Endodermal cell (in vitro differentiated cells): ENCODE data around the gene ABI3BP. TPM values are rescaled to one million over a fixed set of nuclear protein-coding genes. Genes with fewer than 3 reads are reported as not detected.

Experiments used
- DNase-seq: peaks from one replicate; pipeline ENCODE4 v3.0.0-alpha.2; 2017
- H3K27ac ChIP-seq: 2 replicates; pipeline ENCODE4 v1.5.1; 2013; ENCODE audit warnings: mild to moderate bottlenecking, low read depth, low read length, moderate library complexity
- H3K27me3 ChIP-seq: 2 replicates; pipeline ENCODE4 v1.6.1; 2013; ENCODE audit warnings: mild to moderate bottlenecking, low read length, moderate library complexity; ENCODE audit not compliant: insufficient read depth, control insufficient read depth, poor library complexity, severe bottlenecking
- H3K36me3 ChIP-seq: 2 replicates; pipeline ENCODE4 v1.7.0; 2013; ENCODE audit warnings: mild to moderate bottlenecking, low read length, moderate library complexity; ENCODE audit not compliant: control insufficient read depth, insufficient read depth
- H3K4me1 ChIP-seq: one replicate; pipeline ENCODE4 v1.7.0; 2013; ENCODE audit warnings: low read length; ENCODE audit not compliant: control insufficient read depth, insufficient read depth
- H3K4me3 ChIP-seq: 2 replicates; pipeline ENCODE4 v1.5.1; 2013; ENCODE audit warnings: mild to moderate bottlenecking, low read length, moderate library complexity
- H3K9ac ChIP-seq: 2 replicates; pipeline ENCODE4 v1.6.1; 2013; ENCODE audit warnings: mild to moderate bottlenecking, low read length, moderate library complexity; ENCODE audit not compliant: poor library complexity, severe bottlenecking; ENCODE audit errors: extremely low read depth
- H3K9me3 ChIP-seq: 2 replicates; pipeline ENCODE4 v1.6.1; 2013; ENCODE audit warnings: mild to moderate bottlenecking, low read length, moderate library complexity; ENCODE audit not compliant: control insufficient read depth
- H3K27ac Mint-ChIP-seq: 2 replicates; pipeline ENCODE4 v1.8.0; 2020; ENCODE audit warnings: mixed read lengths
- H3K27me3 Mint-ChIP-seq: 2 replicates; pipeline ENCODE4 v1.8.0; 2021; ENCODE audit warnings: mild to moderate bottlenecking, mixed read lengths; ENCODE audit not compliant: insufficient read depth
- H3K36me3 Mint-ChIP-seq: 2 replicates; pipeline ENCODE4 v1.8.0; 2020; ENCODE audit warnings: low read depth, mixed read lengths
- H3K4me1 Mint-ChIP-seq: 2 replicates; pipeline ENCODE4 v1.8.0; 2020; ENCODE audit warnings: mixed read lengths
- H3K4me3 Mint-ChIP-seq: 2 replicates; pipeline ENCODE4 v1.8.0; 2020; ENCODE audit warnings: mild to moderate bottlenecking, moderate library complexity, mixed read lengths
- H3K9me3 Mint-ChIP-seq: 2 replicates; pipeline ENCODE4 v1.8.0; 2020; ENCODE audit warnings: mild to moderate bottlenecking, mixed read lengths
- CTCF ChIP-seq: fragments of 200-600 bp; sonication (generic); conservative IDR thresholded peaks from 2 replicates; pipeline ENCODE4 v1.5.0; 2021; ENCODE audit warnings: antibody characterized with exemption, mild to moderate bottlenecking
- WGBS, 2 experiments: methylation state at CpG; one replicate each; pipeline versions ENCODE4 v1.1.5 to v1.1.7; 2013; ENCODE audit warnings: missing lambda C conversion rate in 2 of 2, mixed read lengths in 1 of 2; ENCODE audit not compliant: insufficient coverage in 1 of 2, insufficient read length in 1 of 2; 5-methylcytosine and 5-hydroxymethylcytosine counted together
- total RNA-seq, 2 donors: library from RNA; stranded (reverse); fragmentation: NEBNext Ultra II Directional in 1 of 2; extraction: Animal tissue kit (Norgen Biotek cat#: 25700) in 1 of 2; gene quantifications; 2 replicates in 1 of 2; 3 replicates in 1 of 2; pipeline ENCODE4 v1.2.1, GENCODE V29; 2021

ABI3BP gene
- total RNA-seq, 2 donors from 2014 or later, result 0.42 TPM; not detected in 1

- Mint-ChIP-seq H3K36me3 (no peaks in the 10 kb centered on the region), H3K27me3 (peaks cover 4% of the 10 kb centered on the region), H3K4me1 (no peaks in the 10 kb centered on the region), H3K27ac (no peak overlapping the region), H3K9me3 (no peaks in the 10 kb centered on the region), H3K4me3 (no peak overlapping the region)
- no peaks in the 10 kb centered on the region for H3K27me3 ChIP-seq
- no peak overlapping the region for H3K27ac ChIP-seq
- no peak overlapping the region for H3K4me3 ChIP-seq
- TF ChIP-seq CTCF, result no peak
- no peaks in the 10 kb centered on the region for H3K36me3 ChIP-seq
- no peak overlapping the region for H3K9ac ChIP-seq
- peaks cover 6% of the 10 kb centered on the region for H3K9me3 ChIP-seq
- DNase-seq, result no peak
- no peaks in the 10 kb centered on the region for H3K4me1 ChIP-seq
These were observed 217.6 kb downstream of the ABI3BP start for GRCh38 chr3:100775669-100776068.

DNA sequence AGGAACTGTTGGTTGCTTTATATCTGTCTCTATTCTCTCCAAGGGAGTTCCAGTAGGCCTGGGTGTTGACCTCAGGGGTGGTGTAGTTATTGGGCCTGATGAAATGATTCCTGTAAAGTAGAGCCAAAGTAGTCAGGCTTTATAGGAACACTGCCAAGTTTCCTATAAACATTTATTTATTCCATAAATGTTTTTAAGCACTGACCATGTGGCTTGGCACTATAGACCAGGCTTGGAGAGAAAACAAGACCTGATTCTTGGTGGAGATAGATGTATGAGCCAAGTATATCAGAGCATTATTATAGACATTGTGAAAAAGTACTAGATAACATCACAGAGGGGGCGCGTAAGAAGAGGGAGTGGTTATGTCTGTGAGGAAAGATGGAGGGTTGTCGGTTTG, 218.0 kb downstream of the ABI3BP start:
- no peak for DNase-seq
- H3K9ac ChIP-seq, result no peak overlapping the region
- H3K9me3 ChIP-seq, result peaks cover 6% of the 10 kb centered on the region
- H3K27ac Mint-ChIP-seq, result no peak overlapping the region
- peaks cover 1% of the 10 kb centered on the region for H3K4me1 Mint-ChIP-seq
- H3K4me3 ChIP-seq, result no peak overlapping the region
- TF ChIP-seq CTCF, result no peak
- H3K4me1 ChIP-seq, result no peaks in the 10 kb centered on the region
- H3K27me3 Mint-ChIP-seq, result peaks cover 4% of the 10 kb centered on the region
- H3K27me3 ChIP-seq, result no peaks in the 10 kb centered on the region
- no peaks in the 10 kb centered on the region for H3K36me3 ChIP-seq
- 98 to 100% methylated on average over 1 to 3 of the region's 3 CpGs for WGBS, 2 experiments
- no peaks in the 10 kb centered on the region for H3K36me3 Mint-ChIP-seq
- H3K9me3 Mint-ChIP-seq, result no peaks in the 10 kb centered on the region
- no peak overlapping the region for H3K4me3 Mint-ChIP-seq
- H3K27ac ChIP-seq, result no peak overlapping the region

- Mint-ChIP-seq H3K9me3 (no peaks in the 10 kb centered on the region), H3K27ac (peak overlapping the region; percentile 35), H3K36me3 (no peaks in the 10 kb centered on the region), H3K4me3 (no peak overlapping the region), H3K4me1 (peaks cover 14% of the 10 kb centered on the region), H3K27me3 (no peaks in the 10 kb centered on the region)
- H3K9ac ChIP-seq, result no peak overlapping the region
- no peak overlapping the region for H3K27ac ChIP-seq
- no peak for TF ChIP-seq CTCF
- no peaks in the 10 kb centered on the region for H3K4me1 ChIP-seq
- WGBS, 2 experiments, result 45 to 47% methylated on average over 3 of the region's 3 CpGs
- no peak overlapping the region for H3K4me3 ChIP-seq
- DNase-seq, result peak; percentile 49
- H3K9me3 ChIP-seq, result peaks cover 6% of the 10 kb centered on the region
- no peaks in the 10 kb centered on the region for H3K36me3 ChIP-seq
- H3K27me3 ChIP-seq, result no peaks in the 10 kb centered on the region
These were observed 223.5 kb downstream of the ABI3BP start for GRCh38 chr3:100769693-100770092.
